ENCODE measurements around the gene TOB1.

Gene TOB1

DNA sequence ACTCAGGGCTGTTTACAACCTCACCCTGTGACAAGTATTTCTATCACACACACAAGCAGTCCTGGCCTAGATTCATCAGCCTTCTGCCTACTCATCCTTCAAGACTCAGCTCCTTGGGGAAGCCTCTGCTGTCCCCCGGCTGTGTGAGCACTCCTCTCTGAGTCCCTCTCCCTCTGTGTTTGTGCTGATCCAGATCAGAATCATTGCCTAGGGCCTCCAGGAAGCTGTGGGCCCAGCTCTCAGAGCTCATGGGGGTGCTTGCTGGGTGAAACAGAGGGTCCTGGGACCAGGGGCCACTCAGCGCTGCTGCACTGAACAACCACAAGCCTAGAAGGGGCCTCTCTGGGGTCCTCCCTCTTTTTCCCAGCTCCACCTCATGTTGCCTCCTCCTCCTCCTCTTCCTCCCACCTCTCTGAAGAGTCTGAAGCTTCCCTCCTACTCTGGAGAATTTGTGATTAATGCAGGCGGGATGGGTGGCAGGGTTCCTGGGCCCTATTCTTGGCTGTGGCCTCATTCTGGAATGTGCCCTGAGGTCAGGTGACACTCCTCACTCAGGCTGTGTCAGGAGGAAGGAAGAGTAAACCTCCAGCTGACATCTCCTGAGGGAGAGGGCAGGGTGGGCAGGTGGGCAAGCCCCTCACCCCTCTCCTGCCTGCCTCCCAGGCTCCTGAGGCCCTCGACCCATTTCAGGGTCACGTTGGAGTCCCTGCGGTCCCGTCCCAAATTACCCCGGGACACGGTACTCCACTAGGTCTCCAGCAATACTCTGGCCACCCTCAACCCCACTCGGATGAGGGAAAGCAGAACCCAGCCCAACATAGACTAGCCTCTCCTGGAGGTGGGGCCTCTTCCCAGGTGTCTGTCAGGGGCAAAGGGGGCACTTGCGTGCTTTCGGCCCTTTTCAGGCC lies 20.7 kb downstream of the TOB1 start:
- no peak for DNase-seq

DNA sequence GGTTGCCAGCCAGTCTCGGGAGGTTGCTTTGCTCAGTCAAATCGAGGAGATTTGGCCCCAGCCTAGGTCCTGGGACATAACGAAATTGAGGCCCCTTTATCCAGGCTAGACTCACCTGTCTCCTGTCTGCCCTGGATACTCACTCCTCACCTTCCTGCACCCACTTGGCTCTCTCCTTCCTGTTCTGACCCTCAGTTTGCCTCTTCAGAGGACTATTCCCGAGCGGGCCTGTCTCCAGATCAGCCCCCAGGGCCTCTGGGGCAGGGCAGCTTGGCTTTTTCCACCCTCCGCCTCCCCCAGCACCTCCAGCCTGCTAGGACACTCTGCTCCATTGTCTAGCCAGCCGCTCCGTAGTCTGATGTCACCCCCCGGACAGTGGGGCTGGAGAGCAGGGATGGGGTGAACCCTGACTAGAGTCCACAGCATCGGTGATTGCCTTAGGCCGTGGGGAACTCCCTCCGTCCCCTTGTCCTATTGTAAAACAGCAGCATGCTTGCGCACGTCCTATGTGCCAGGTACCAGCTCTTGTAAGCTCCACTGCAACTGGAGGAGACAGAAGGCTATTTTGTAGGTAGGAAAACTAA lies 21.9 kb downstream of the TOB1 start:
- no peak for DNase-seq

DNA sequence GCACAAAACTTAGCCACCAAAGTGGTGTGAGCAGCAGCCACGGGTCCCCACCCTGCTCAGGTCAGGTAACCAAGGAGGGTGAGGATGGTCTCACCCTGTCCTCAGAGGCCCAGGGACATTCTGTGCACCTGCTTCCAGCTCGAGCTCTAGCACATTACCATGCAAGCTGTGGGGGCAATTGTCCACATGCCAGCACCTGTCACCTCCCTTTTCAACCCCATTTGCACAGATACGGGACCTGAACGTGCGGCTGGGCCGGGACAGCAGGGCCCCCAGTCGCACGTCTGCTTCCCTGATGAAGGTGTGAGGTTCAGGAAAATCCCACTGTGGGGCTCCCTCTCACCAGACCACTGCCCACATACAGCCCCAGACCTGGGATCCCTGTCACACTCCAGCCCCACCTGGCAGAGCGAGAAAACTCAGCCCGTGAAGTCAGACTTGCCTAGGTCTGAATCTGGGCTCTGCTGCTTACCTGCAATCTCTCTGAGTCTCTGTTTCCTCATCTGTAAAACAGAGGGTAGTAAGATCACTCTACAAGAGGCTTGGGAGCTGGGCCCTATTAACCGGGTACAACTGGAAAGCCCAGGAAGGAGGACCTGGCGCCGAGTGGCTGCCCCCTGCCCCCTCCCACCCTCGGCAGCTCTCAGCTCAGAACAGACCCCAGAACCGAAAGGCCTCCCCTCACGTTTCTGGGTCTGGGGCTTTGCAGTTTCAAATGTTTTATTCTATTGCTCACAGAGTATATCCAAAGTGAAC lies 22.8 kb downstream of the TOB1 start:
- no peak for DNase-seq

GRCh38 chr17:50842506-50843149 lies 23.5 kb downstream of the TOB1 start:
- no peak for DNase-seq

DNA sequence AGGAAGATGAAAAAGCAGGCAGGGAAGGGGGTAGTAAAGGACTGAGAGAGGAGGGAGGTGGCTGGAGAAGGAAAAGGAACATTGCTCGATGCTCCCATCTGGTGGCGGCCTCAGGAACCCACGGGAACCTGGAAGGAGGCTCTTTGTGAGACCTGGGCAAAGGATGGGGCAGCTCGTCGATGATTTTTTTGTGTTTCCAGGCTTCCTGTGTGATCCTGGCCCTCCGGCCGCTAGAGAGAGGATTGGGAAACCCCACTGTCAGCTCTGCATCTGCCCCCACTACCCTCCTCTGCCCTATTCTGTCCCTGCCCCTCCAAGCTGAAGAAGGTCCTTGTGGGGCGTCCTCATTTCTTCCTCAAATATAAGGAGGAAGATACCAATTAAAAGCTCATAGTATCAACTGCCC lies 24.2 kb downstream of the TOB1 start:
- peak; percentile 71 for DNase-seq

DNA sequence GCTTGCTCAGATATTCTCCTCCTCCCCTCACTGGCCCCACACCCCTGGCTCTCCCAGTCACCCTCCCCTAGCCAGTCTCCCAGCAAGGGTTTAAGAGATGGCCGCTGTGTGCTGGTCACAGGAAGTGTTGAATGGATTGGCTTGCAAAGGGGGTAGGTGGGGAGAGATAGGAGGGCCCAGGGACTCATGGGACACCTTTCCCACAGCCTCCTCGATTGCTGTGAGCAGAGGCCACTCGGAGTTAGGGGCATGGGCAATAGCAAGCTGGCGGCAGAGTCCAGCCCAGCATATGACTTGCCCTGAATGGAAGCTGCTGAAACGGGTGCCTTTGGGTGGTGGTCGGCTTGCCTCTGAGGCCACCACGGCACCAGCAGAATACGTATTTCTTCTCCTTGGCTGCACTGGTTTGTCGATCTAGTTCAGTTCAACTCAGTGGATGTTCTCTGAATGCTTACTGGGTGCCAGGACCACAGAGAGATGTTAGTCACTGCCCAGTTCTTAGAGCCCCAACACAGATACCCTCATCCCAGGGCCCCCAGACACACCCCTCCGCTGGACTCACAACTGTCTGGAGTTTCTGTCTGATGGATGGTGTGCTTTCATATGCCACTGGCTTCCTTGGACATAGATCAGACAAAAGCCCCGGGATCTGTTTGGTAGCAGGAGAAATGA lies 24.7 kb downstream of the TOB1 start:
- DNase-seq, result no peak

DNA sequence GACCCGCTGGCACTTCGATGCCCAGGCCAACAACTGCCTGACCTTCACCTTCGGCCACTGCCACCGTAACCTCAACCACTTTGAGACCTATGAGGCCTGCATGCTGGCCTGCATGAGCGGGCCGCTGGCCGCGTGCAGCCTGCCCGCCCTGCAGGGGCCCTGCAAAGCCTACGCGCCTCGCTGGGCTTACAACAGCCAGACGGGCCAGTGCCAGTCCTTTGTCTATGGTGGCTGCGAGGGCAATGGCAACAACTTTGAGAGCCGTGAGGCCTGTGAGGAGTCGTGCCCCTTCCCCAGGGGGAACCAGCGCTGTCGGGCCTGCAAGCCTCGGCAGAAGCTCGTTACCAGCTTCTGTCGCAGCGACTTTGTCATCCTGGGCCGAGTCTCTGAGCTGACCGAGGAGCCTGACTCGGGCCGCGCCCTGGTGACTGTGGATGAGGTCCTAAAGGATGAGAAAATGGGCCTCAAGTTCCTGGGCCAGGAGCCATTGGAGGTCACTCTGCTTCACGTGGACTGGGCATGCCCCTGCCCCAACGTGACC lies 25.8 kb downstream of the TOB1 start:
- DNase-seq, result no peak

DNA sequence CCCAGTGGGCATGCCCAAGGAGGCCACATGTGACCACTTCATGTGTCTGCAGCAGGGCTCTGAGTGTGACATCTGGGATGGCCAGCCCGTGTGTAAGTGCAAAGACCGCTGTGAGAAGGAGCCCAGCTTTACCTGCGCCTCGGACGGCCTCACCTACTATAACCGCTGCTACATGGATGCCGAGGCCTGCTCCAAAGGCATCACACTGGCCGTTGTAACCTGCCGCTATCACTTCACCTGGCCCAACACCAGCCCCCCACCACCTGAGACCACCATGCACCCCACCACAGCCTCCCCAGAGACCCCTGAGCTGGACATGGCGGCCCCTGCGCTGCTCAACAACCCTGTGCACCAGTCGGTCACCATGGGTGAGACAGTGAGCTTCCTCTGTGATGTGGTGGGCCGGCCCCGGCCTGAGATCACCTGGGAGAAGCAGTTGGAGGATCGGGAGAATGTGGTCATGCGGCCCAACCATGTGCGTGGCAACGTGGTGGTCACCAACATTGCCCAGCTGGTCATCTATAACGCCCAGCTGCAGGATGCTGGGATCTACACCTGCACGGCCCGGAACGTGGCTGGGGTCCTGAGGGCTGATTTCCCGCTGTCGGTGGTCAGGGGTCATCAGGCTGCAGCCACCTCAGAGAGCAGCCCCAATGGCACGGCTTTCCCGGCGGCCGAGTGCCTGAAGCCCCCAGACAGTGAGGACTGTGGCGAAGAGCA lies 26.4 kb downstream of the TOB1 start:
- DNase-seq, result no peak

DNA sequence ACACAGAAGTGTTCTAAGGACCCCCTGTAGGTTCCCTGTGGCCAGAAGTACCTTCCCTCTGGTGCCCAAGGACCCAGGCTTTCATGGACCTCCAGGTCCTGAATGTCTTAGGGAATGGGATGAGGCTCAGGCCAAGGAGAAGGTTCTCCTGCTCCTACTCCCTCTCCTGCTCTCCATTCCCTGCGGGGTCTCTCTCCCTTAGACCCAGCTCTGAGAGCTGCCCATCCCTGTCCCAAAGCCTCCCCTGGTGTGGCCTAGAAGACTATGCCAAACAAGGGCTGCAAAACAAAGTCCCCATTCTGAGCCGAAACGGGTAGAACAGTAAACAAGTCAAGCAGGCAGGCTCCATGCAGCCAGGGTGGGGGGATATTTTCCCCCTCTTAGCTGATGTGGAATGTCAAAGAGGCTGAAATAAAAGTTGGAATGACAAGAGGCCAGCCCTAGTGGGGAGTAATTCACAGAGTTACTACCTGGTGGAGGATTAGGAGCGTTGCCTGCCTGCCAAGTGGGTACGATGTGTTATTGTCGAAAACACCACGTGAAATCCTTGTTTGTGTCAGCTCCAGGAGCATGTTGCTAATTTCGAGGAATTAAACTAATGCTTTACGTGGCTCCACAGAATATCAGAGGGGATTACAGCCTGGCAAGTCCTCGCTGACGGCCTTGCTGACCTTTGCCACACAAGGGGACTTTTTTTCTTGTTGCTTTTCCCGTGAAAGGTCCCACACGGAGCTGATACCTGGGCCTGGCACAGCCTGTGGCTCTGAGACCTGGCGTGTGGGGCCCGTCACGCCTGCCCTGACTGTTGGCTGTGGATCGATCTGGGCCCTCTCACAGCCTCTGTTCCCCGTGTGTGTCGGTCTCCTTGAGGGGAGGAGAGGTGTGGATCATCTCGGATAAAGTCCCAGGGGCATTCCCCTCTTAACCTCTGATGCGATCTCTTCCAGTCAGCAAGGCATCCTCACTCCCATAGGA lies 27.9 kb downstream of the TOB1 start:
- DNase-seq, result no peak

DNA sequence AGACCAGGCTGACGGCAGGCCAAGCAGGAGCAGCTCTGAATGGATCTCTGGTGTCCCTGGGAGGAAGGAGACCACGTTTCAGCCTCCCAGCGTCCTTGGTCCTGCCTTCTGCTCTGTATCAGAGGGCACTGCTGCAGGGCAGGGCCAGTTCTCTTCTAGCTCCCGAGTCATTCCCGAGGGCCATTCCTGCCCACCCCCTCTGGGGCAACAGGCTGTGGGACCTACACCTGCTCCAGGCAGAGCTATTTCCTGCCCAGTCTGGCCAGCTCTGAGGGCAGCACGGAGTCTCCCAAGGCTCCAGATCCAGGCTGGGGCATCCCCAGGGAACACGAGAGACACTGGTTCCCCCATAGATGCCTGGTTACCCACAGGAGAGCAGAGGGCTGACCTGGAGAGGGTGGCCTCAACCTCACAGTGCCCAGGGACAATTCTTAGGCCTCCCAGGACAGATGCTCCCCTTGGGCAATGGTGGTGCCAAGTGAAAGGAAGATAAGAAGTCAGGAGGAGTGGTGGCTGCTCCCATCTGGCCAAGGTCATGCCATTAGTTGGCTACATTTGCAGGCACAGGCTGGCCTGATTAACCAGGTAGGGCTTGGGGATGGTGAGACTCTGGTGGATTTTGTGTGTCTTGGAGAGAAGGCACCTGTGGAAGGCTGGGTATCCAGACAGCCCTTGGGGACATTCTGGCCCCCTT lies 28.7 kb downstream of the TOB1 start:
- no peak for DNase-seq

DNA sequence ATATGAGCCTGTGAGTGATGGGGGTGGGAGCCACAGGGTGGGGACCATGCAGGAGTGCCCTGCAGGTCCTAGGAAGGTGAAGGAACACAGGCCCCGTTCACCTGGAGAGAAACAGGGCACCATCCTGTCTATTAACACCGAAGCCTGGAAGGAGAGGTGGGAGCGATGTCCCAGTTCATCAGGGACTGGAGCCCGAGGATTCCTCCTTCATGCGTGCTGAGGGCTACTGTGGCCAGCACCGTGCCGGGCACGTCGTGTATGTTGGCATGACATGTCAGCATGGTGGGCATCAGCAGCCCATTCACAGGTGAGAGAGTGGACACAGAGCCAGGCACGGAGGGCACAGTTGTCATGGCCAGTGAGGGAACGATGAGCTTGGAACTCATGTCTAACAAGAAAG lies 29.3 kb downstream of the TOB1 start:
- DNase-seq, result no peak

DNA sequence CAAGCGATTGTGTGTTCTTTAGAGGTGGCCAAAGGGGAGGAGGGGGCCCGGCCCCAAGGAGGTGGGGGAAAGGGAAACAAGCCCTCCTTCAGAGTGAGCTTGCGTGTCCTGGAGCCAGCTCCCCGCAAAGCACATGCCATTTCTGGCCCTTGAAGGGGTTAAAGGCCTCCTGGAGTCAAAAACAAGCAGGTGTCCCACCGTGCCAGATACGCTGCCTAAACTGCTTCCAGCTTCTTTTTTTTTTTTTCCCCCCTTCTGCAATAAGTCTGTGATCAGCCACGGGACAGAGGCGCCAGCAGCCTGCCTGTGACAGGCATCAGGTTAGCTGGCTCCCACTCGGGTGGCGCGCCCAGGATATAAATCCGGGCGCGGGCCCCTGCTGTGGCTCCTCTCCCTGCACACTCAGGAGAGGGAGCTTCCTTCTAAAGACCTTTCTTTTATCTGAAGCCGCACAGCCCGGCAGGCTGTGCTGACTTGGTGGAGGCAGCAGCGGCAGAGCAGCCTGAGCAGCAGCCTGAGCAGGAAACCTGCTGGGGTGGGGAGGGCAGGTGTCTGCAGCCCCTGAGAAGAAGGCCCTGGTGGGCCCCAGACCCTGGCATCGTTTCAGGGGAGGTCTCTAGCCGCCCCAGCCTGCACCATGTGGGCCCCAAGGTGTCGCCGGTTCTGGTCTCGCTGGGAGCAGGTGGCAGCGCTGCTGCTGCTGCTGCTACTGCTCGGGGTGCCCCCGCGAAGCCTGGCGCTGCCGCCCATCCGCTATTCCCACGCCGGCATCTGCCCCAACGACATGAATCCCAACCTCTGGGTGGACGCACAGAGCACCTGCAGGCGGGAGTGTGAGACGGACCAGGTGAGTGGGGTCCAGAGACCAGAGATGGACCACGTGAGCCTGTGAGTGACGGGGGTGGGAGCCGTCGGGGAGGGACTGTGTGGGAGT lies 30.6 kb downstream of the TOB1 start, which contains the start of gene WFIKKN2:
Gene WFIKKN2, plus strand, starts transcription at position 286 of the 934 bp plus-strand sequence. Its CDS starts 352 bp downstream, at position 638.
- peak; percentile 67 for DNase-seq

- peak; percentile 76 for DNase-seq
These were observed 31.5 kb downstream of the TOB1 start for GRCh38 chr17:50834429-50835300.

- peak; percentile 54 for DNase-seq
These were observed 32.4 kb downstream of the TOB1 start for GRCh38 chr17:50833510-50834428.

GRCh38 chr17:50832864-50833381 lies 33.2 kb downstream of the TOB1 start:
- DNase-seq, result no peak

Data from right kidney (tissue), 1 donor.